IPS-15b (cell line): ENCODE measurements around the gene SENP8.

Source experiments
- H3K27me3 ChIP-seq: one replicate; pipeline ENCODE4 v1.6.1; 2013; ENCODE audit warnings: low read length; ENCODE audit not compliant: control insufficient read depth, insufficient read depth
- H3K36me3 ChIP-seq: one replicate; pipeline ENCODE4 v1.6.1; 2013; ENCODE audit warnings: low read length; ENCODE audit not compliant: control insufficient read depth, insufficient read depth
- H3K4me1 ChIP-seq: one replicate; pipeline ENCODE4 v1.6.1; 2013; ENCODE audit warnings: mild to moderate bottlenecking, low read length; ENCODE audit not compliant: control insufficient read depth, insufficient read depth
- H3K4me3 ChIP-seq: one replicate; pipeline ENCODE4 v1.5.1; 2013; ENCODE audit warnings: low read depth, low read length
- H3K9ac ChIP-seq: one replicate; pipeline ENCODE4 v1.6.1; 2013; ENCODE audit warnings: low read depth, mild to moderate bottlenecking, low read length
- H3K9me3 ChIP-seq: one replicate; pipeline ENCODE4 v1.6.1; 2013; ENCODE audit warnings: mild to moderate bottlenecking, low read length; ENCODE audit not compliant: control insufficient read depth, insufficient read depth

The SENP8 gene

GRCh38 chr15:72182673-72183072 lies 64.5 kb downstream of the SENP8 start:
- Histone ChIP-seq H3K9me3 (no peaks in the 10 kb centered on the region), H3K27me3 (peaks cover 7% of the 10 kb centered on the region), H3K4me1 (peaks cover 3% of the 10 kb centered on the region), H3K36me3 (no peaks in the 10 kb centered on the region), H3K9ac (no peak overlapping the region), H3K4me3 (no peak overlapping the region)

GRCh38 chr15:72183781-72184164 lies 65.6 kb downstream of the SENP8 start:
- peaks cover 7% of the 10 kb centered on the region for H3K27me3 ChIP-seq
- no peaks in the 10 kb centered on the region for H3K36me3 ChIP-seq
- H3K4me3 ChIP-seq: peak overlapping the region; percentile 52
- H3K4me1 ChIP-seq: peaks cover 3% of the 10 kb centered on the region
- no peaks in the 10 kb centered on the region for H3K9me3 ChIP-seq
- H3K9ac ChIP-seq: no peak overlapping the region

GRCh38 chr15:72184165-72184811 lies 66.1 kb downstream of the SENP8 start:
- H3K9ac ChIP-seq: peak overlapping the region; percentile 74
- peak overlapping the region; percentile 52 for H3K4me3 ChIP-seq
- peaks cover 7% of the 10 kb centered on the region for H3K27me3 ChIP-seq
- H3K36me3 ChIP-seq: no peaks in the 10 kb centered on the region
- H3K9me3 ChIP-seq: no peaks in the 10 kb centered on the region
- H3K4me1 ChIP-seq: peaks cover 3% of the 10 kb centered on the region

- Histone ChIP-seq H3K27me3 (no peaks in the 10 kb centered on the region), H3K9ac (no peak overlapping the region), H3K36me3 (no peaks in the 10 kb centered on the region), H3K4me1 (no peaks in the 10 kb centered on the region), H3K9me3 (no peaks in the 10 kb centered on the region), H3K4me3 (no peak overlapping the region)
Measured at GRCh38 chr15:72189250-72189902, 71.2 kb downstream of the SENP8 start.

GRCh38 chr15:72192416-72192815 lies 74.2 kb downstream of the SENP8 start:
- no peaks in the 10 kb centered on the region for H3K9me3 ChIP-seq
- no peak overlapping the region for H3K9ac ChIP-seq
- H3K27me3 ChIP-seq: peaks cover 17% of the 10 kb centered on the region
- H3K4me3 ChIP-seq: no peak overlapping the region
- H3K4me1 ChIP-seq: no peaks in the 10 kb centered on the region
- no peaks in the 10 kb centered on the region for H3K36me3 ChIP-seq
